Fibroblast of villous mesenchyme (primary cell): Measurements from ENCODE around the gene IL17C. TPM values are rescaled to one million over a fixed set of nuclear protein-coding genes. Genes with fewer than 3 reads are reported as not detected.
A peak's percentile ranks its signal among the peaks of the same experiment; 100 is the strongest.

Experiments
- DNase-seq: peaks from one replicate; pipeline ENCODE4 v3.0.0-alpha.2; 2010; ENCODE audit warnings: low read depth
- H3K4me3 ChIP-seq: 2 replicates; pipeline ENCODE4 v1.5.1; 2011; ENCODE audit warnings: low read depth, mild to moderate bottlenecking, low read length
- CTCF ChIP-seq: IDR thresholded peaks from 2 replicates; pipeline ENCODE4 v1.5.1; 2012; ENCODE audit warnings: low read depth, mild to moderate bottlenecking, low read length; ENCODE audit not compliant: insufficient read depth
- total RNA-seq: library from RNA; depleted of rRNA; stranded (reverse); fragments of >200 nt; gene quantifications from 2 replicates; pipeline ENCODE4 v1.2.3, GENCODE V29; 2012

IL17C gene
- total RNA-seq, 1 donor = not detected

GRCh38 chr16:88626646-88627045 is 11.7 kb upstream of the IL17C start:
- DNase-seq = no peak
- no peak overlapping the region for H3K4me3 ChIP-seq
- no peak for TF ChIP-seq CTCF

- no peak for DNase-seq
- no peak overlapping the region for H3K4me3 ChIP-seq
- no peak for TF ChIP-seq CTCF
Measured at GRCh38 chr16:88627531-88628411, 10.6 kb upstream of the IL17C start.

- H3K4me3 ChIP-seq = no peak overlapping the region
- peak; percentile 48 for TF ChIP-seq CTCF
- DNase-seq = peak; percentile 27
Measured at GRCh38 chr16:88628512-88628974, 9.8 kb upstream of the IL17C start.

GRCh38 chr16:88629835-88630234 is 8.5 kb upstream of the IL17C start:
- no peak overlapping the region for H3K4me3 ChIP-seq
- TF ChIP-seq CTCF = no peak
- DNase-seq = no peak

GRCh38 chr16:88630433-88630832 is 7.9 kb upstream of the IL17C start:
- H3K4me3 ChIP-seq = no peak overlapping the region
- no peak for DNase-seq
- no peak for TF ChIP-seq CTCF

- H3K4me3 ChIP-seq = no peak overlapping the region
- no peak for DNase-seq
- TF ChIP-seq CTCF = no peak
Measured at GRCh38 chr16:88630941-88631340, 7.4 kb upstream of the IL17C start.

- H3K4me3 ChIP-seq = no peak overlapping the region
- TF ChIP-seq CTCF = no peak
- no peak for DNase-seq
Measured at GRCh38 chr16:88631384-88631783, 7.0 kb upstream of the IL17C start.
